NAMALWA (cell line): ENCODE results near the gene GLI1.

Experiments used
- DNase-seq: peaks from one replicate; pipeline ENCODE4 v3.0.0-alpha.2; 2015; ENCODE audit warnings: low spot score

Gene GLI1

DNA sequence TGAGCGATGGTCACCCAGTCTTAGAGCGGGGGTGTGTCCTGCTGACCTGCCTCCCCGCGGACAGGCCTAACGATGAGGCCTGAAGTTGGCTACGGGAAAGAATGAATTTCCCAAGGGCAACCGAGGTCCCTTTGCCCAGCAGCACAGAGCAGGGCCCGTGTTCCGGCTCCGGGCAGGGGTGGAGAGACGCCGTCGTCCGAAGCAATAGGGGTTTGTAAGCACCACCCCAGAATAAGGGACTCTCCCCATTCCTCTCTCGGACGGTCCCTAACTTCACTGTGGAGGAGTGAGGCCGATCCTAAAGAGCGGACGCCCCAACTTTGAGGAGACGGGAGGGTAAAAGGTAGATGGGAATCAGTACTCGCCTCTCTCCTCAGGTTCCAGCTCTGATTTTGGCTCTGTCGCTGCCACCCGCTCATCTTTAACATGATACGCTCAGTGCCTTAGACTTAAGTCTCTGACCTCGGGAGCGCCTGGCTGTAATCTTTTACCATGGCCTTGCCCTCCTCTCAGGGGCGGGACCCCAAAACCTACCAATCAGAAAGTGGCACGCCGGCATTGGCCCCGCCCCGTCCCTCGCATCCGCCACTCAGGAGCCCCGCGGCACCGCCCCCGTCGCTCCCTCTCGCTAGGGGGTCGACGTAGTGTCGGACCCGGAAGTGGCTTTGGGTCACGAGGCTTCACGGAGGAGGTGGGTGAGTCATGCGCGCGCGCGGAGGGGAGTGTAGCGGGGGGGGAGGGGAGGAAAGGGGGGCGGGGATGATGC, 60.7 kb downstream of the GLI1 start, which contains the start of gene DDIT3:
Gene DDIT3 (minus strand): TSS at position 462 of the 766 bp plus-strand sequence. CDS start 3,108 bp downstream, outside the sequence.
- peak; percentile 99 for DNase-seq

DNA sequence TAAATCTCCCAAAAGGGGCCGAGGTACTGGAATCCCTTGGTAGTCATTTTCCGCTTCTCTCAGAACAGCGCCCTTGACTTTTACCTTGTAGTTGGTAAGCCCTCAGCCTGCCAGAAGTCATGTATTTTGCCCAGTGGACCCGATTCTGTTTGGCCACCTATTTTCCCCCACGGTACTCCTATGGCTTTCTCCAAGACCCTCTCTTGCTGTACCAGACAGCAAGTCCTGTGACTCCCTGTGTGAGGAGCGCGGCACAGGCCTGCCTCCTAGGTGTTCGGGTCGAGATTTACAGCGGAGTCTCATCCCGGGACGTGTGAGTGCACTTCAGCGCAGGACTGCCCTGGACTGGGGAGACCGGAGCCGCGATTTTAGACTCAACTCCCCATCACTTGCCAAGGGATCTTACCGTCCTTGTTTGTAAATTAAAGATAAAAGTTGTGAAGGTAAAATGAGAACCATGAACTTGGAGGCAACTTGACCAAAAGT, 62.0 kb downstream of the GLI1 start:
- no peak for DNase-seq
